MM.1S (cell line): ENCODE data around the gene GRK4.

Source experiments
- CTCF ChIP-seq: fragments of 300-600 bp; sonication (generic); IDR thresholded peaks from 2 replicates; pipeline ENCODE4 v1.5.1; 2016; ENCODE audit warnings: antibody characterized with exemption, low read length, mixed read lengths
- EZH2 ChIP-seq: fragments of 300-600 bp; sonication (generic); optimal IDR thresholded peaks from 2 replicates; pipeline ENCODE3; 2017; ENCODE audit warnings: low read depth, mild to moderate bottlenecking, antibody characterized with exemption, low read length, mixed read lengths
- EZH2phosphoT487 ChIP-seq: fragments of 300-600 bp; sonication (generic); IDR thresholded peaks from 2 replicates; pipeline ENCODE4 v1.6.1; 2018; ENCODE audit warnings: antibody characterized with exemption, low read length

GRCh38 chr4:2994917-2995316 lies 31.5 kb downstream of the GRK4 start:
- no peak for TF ChIP-seq EZH2
- no peak for TF ChIP-seq CTCF
- no peak for TF ChIP-seq EZH2phosphoT487
